K562 (cell line): Measurements from ENCODE around the gene RARG. TPM values are rescaled to one million over a fixed set of nuclear protein-coding genes. Genes with fewer than 3 reads are reported as not detected.
A peak's percentile ranks its signal among the peaks of the same experiment; 100 is the strongest.

Experiments used
- HMG20B ChIP-seq: fragments of 250-450 bp; sonication (Bioruptor Pico); IDR thresholded peaks from 2 replicates; pipeline ENCODE4 v1.5.0; 2021; ENCODE audit warnings: mild to moderate bottlenecking
- HNRNPLL ChIP-seq: fragments of 200-400 bp; formaldehyde crosslinking; IDR thresholded peaks from 2 replicates; pipeline ENCODE4 v1.6.1; 2017; ENCODE audit warnings: low read length, low read depth, mild to moderate bottlenecking; ENCODE audit not compliant: poor library complexity, severe bottlenecking
- NR2C2 ChIP-seq, 2 experiments: fragments of 200-800 bp in 1 of 2; sonication (Bioruptor generic) in 1 of 2; sonication (generic) in 1 of 2; formaldehyde crosslinking in 1 of 2; IDR thresholded peaks; 2 replicates each; pipeline versions ENCODE4 v1.6.1 to v1.8.0; 2016 to 2022; ENCODE audit warnings: mild to moderate bottlenecking in 1 of 2, missing compliant biosample characterization in 1 of 2, missing genetic modification characterization in 1 of 2, missing genetic modification reagents in 1 of 2
- SRSF1 ChIP-seq: fragments of 200-400 bp; formaldehyde crosslinking; IDR thresholded peaks from 2 replicates; pipeline ENCODE4 v1.6.1; 2017; ENCODE audit warnings: mild to moderate bottlenecking, low read depth, low read length, moderate library complexity
- ZBTB17 ChIP-seq: fragments of 450-650 bp; formaldehyde crosslinking; IDR thresholded peaks from 2 replicates; pipeline ENCODE4 v1.4.0; 2020; ENCODE audit warnings: mild to moderate bottlenecking
- ZEB2 ChIP-seq: fragments of 450-650 bp; IDR thresholded peaks from 2 replicates; pipeline ENCODE4 v1.6.1; 2016
- ZNF184 ChIP-seq: sonication (generic); formaldehyde crosslinking; IDR thresholded peaks from 2 replicates; pipeline ENCODE4 v1.5.0; 2020; ENCODE audit warnings: missing genetic modification reagents
- ZNF263 ChIP-seq: sonication (generic); formaldehyde crosslinking; IDR thresholded peaks from 2 replicates; pipeline ENCODE4 v1.8.0; 2022; ENCODE audit warnings: mild to moderate bottlenecking, missing genetic modification reagents, borderline replicate concordance
- ZNF589 ChIP-seq: fragments of 200-800 bp; sonication (Bioruptor generic); IDR thresholded peaks from 2 replicates; pipeline ENCODE4 v1.6.1; 2016; ENCODE audit warnings: low read depth, missing genetic modification characterization, missing compliant biosample characterization
- polyA plus RNA-seq, 8 experiments: library from polyadenylated mRNA; depleted of rRNA in 4 of 8; stranded (reverse) in 5 of 8; unstranded in 3 of 8; fragments of >200 nt; fragmentation: Nextera tagmentation in 2 of 8; fragmentation: Illumina TruSeq in 1 of 8; extraction: Ambion mirVana in 2 of 8; extraction: Trizol in 1 of 8; gene quantifications; 2 replicates each; pipeline versions ENCODE4 v1.2.1 to v1.2.3, GENCODE V29; 2011 to 2014; ENCODE audit warnings: inconsistent platforms in 1 of 8, missing spikeins in 1 of 8
- total RNA-seq, 7 experiments: library from RNA; depleted of rRNA in 6 of 7; stranded (reverse); fragments of >200 nt in 6 of 7; fragmentation: Illumina TruSeq in 2 of 7; extraction: Trizol in 2 of 7; gene quantifications; 2 replicates each; pipeline versions ENCODE4 v1.2.1 to v1.2.3, GENCODE V29; 2011 to 2021; ENCODE audit warnings: low replicate concordance in 1 of 7
- TF ChIP-seq, protein P1 (sequence below): fragments of 250-450 bp; sonication (Bioruptor Pico); IDR thresholded peaks from 2 replicates; pipeline ENCODE4 v1.5.0; 2021
- TF ChIP-seq, protein P2 (sequence below): sonication (generic); formaldehyde crosslinking; IDR thresholded peaks from 2 replicates; pipeline ENCODE4 v1.9.0; 2022; ENCODE audit warnings: mild to moderate bottlenecking, missing genetic modification reagents

The RARG gene
- total and polyA plus RNA-seq, 9 of the 15 experiments (the other 6 are each of a cell fraction or from before 2014, with no cell fraction given): 0.18 to 7.6 (median 3.8) TPM

DNA sequence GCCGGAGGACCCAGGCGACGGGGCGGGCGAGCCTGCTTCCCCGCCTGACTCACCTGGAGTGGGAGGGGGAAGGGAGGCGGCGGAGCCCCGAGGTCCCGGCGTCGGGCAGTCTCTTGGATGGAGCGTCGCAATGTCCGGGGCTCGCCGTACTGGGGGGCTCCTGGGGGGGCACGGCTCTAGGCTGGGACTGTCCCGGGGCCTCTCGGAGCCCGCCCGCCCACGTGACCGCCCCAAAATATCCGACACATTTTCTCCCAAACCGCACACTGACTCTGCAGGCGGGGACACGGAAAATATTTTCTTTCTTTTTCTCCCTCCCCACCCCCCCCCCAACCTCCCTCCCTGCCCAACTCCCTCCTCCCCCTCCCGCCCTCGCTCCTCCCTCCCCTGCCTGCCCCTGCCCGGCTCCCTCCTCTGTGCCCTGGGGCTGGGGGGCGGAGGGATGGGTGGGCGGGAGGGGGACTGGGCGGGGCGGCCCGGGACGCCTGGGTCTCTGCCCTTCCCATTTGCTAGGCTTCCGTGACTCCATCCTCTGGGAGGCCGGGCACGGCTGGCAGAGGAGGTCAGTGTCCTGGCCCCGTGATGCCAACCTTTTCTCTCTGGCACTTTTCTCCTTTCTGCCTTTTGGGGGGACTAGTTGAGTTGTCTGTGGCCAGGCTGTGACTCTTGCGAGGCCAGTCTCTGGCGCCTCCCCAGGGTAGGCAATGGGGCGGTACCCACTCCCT, at the start of gene RARG (continued):
- TF ChIP-seq ZNF263: peak; percentile 79
- TF ChIP-seq, protein P1, sequence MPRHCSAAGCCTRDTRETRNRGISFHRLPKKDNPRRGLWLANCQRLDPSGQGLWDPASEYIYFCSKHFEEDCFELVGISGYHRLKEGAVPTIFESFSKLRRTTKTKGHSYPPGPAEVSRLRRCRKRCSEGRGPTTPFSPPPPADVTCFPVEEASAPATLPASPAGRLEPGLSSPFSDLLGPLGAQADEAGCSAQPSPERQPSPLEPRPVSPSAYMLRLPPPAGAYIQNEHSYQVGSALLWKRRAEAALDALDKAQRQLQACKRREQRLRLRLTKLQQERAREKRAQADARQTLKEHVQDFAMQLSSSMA (CRISPR knock-in tag): no peak
- TF ChIP-seq ZEB2: peak; percentile 73
- no peak for TF ChIP-seq SRSF1
- no peak for TF ChIP-seq HNRNPLL
- TF ChIP-seq ZBTB17: no peak
- TF ChIP-seq ZNF589 (CRISPR knock-in tag): no peak
- TF ChIP-seq NR2C2 (CRISPR knock-in tag; IDR thresholded peaks at IDR 0.05): no peak
- no peak for TF ChIP-seq NR2C2 (tag; IDR thresholded peaks at IDR 0.05)
- TF ChIP-seq ZNF184 (CRISPR knock-in tag): no peak
- TF ChIP-seq, protein P2, sequence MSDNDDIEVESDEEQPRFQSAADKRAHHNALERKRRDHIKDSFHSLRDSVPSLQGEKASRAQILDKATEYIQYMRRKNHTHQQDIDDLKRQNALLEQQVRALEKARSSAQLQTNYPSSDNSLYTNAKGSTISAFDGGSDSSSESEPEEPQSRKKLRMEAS (CRISPR knock-in tag): no peak
- no peak for TF ChIP-seq HMG20B (CRISPR knock-in tag)
